Transverse colon (tissue), 4 donors: ENCODE measurements around the gene FA2H.

Source experiments
- CTCF ChIP-seq, 5 experiments: fragments of 200-600 bp in 3 of 5; fragments of 450-650 bp in 2 of 5; sonication (generic) in 3 of 5; IDR thresholded peaks; 1 replicate in 2 of 5; 2 replicates in 3 of 5; pipeline ENCODE4 v1.5.1; 2016 to 2017; ENCODE audit warnings: antibody characterized with exemption in 5 of 5, inconsistent platforms in 3 of 5, mild to moderate bottlenecking in 2 of 5, moderate library complexity in 1 of 5
- POLR2AphosphoS5 ChIP-seq, 3 donors: sonication (generic); formaldehyde crosslinking; IDR thresholded peaks; one replicate each; pipeline ENCODE4 v1.6.1; 2016; ENCODE audit warnings: antibody characterized with exemption in 3 of 3

DNA sequence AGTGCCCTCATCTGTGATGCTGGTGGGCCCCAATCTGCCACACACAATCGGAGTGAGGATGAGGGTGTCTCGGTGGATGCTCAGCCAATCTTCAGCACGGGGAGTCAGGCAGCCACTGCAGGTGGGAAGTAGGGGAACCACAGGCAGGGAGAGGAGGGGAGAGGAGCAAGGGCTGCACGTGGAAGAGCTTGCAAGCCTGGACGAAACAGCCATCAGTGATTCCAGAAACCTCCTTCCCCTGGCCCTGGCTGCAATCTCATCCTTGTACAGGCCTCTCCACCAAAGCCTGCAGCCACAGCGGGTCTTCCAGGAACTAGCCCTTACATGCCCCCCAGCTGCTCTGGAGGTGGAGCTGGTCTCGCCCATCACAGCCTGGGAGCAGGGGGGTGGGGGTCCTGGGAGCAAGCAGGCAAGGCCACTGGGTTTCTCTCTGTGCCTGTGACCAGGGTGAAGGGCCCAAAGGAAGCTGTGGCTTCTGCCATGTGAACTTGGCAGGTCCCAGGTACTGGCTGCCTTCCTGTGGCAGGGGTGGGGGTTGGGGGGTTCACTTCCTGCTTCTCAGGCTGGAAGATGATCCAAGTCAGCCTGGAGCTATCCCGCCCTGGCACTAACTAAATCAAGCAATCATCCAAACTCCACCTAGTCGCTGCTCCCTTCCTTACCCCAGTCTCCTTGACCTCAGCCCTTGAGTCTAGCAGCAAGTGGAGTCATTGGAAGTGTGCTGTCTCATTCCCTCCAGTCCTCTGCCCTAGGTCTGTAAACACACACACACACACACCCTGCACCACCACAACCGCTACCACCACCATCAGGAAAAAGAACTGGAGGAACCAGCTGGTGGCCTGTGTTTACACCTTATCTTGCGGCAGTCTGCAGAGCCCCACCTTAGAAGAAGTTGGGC is 44.6 kb downstream of the FA2H start:
- TF ChIP-seq POLR2AphosphoS5 (IDR thresholded peaks at IDR 0.05) (peak in 2 of 3 donors; percentile 47 to 48), CTCF (IDR thresholded peaks at IDR 0.05) (no peak)
